Measurements from ENCODE around the gene GUCA1A. TPM values are rescaled to one million over a fixed set of nuclear protein-coding genes. Genes with fewer than 3 reads are reported as not detected.

The GUCA1A gene
- total RNA-seq, 1 donor from 2014 or later: 2.2 TPM

- H3K4me3 ChIP-seq (ENCODE audit: low read depth, low read length): no peak overlapping the region
- no peak for TF ChIP-seq CTCF (conservative IDR thresholded peaks at IDR 0.05; ENCODE audit: low read depth, low read length)
- no peak for DNase-seq (ENCODE audit: low read depth)
Measured at GRCh38 chr6:42138190-42138589, 35.0 kb upstream of the GUCA1A start.

GRCh38 chr6:42138630-42139619 is 34.2 kb upstream of the GUCA1A start:
- no peak for TF ChIP-seq CTCF (conservative IDR thresholded peaks at IDR 0.05; ENCODE audit: low read depth, low read length)
- no peak for DNase-seq (ENCODE audit: low read depth)
- H3K4me3 ChIP-seq (ENCODE audit: low read depth, low read length): no peak overlapping the region

- DNase-seq (ENCODE audit: low read depth): no peak
- TF ChIP-seq CTCF (conservative IDR thresholded peaks at IDR 0.05; ENCODE audit: low read depth, low read length): peak; percentile 2
- no peak overlapping the region for H3K4me3 ChIP-seq (ENCODE audit: low read depth, low read length)
Measured at GRCh38 chr6:42140032-42140431, 33.1 kb upstream of the GUCA1A start.

- peak overlapping the region; percentile 70 for H3K4me3 ChIP-seq (ENCODE audit: low read depth, low read length)
- DNase-seq (ENCODE audit: low read depth): no peak
- TF ChIP-seq CTCF (conservative IDR thresholded peaks at IDR 0.05; ENCODE audit: low read depth, low read length): no peak
Measured at GRCh38 chr6:42140756-42141602, 32.2 kb upstream of the GUCA1A start.

- TF ChIP-seq CTCF (conservative IDR thresholded peaks at IDR 0.05; ENCODE audit: low read depth, low read length): no peak
- peak overlapping the region; percentile 70 for H3K4me3 ChIP-seq (ENCODE audit: low read depth, low read length)
- DNase-seq (ENCODE audit: low read depth): no peak
Measured at GRCh38 chr6:42141603-42142117, 31.5 kb upstream of the GUCA1A start.

GRCh38 chr6:42142118-42142835 is 30.9 kb upstream of the GUCA1A start, which contains the start of gene C6orf132:
TSS of gene C6orf132 (minus strand) at chr6:42142620. CDS start at chr6:42142444, 176 bp downstream.
- TF ChIP-seq CTCF (conservative IDR thresholded peaks at IDR 0.05; ENCODE audit: low read depth, low read length): no peak
- DNase-seq (ENCODE audit: low read depth): no peak
- H3K4me3 ChIP-seq (ENCODE audit: low read depth, low read length): peak within 1 kb of the TSS; percentile 70
